ENCODE measurements around the gene COL9A3.

COL9A3 gene

GRCh38 chr20:62774762-62775161 lies 42.1 kb upstream of the COL9A3 start:
- FAIRE-seq: no peak
- no peak for TF ChIP-seq POLR2A (IDR thresholded peaks at IDR 0.05; ENCODE audit: low read depth, low read length)
- no peak for DNase-seq (ENCODE audit: insufficient read length, low spot score)

GRCh38 chr20:62775206-62775605 lies 41.6 kb upstream of the COL9A3 start:
- FAIRE-seq: no peak
- no peak for TF ChIP-seq POLR2A (IDR thresholded peaks at IDR 0.05; ENCODE audit: low read depth, low read length)
- no peak for DNase-seq (ENCODE audit: insufficient read length, low spot score)

GRCh38 chr20:62776035-62776691 lies 40.7 kb upstream of the COL9A3 start:
- FAIRE-seq (no peak), DNase-seq (ENCODE audit: insufficient read length, low spot score) (no peak)
- no peak for TF ChIP-seq POLR2A (IDR thresholded peaks at IDR 0.05; ENCODE audit: low read depth, low read length)

DNA sequence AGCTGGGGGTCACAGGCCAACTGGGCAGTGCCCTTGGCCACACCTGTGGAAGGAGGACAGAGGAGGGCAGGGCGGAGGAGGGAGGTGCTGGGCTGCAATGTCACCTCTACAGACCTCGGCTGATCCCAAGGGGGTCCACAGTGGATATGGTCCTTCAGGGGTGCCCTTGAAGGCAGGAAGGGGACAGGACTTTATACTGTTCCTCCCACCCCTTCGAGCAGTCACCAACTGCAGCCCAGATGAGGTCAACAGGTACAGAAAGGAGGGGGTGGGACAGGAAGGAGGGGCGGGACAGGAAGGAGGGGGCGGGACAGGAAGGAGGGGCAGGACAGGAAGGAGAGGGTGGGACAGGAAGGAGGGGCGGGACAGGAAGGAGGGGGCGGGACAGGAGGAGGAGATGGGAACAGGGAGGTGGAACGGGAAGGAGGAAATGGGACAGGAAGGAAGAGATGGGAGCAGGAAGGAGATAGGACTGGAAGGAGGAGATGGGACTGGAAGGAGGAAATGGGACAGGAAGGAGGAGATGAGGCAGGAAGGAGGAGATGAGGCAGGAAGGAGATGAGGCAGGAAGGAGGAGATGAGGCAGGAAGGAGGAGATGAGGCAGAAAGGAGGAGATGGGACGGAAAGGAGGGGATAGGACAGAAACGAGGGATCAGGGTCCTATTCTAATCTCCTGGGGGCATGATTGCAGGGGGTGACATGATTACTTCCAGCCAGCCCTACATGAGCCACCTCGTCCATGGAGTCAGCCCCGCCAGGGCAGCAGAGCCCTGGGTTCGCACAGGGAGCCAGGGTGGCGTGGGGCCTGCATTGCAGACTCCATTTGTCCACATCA lies 39.9 kb upstream of the COL9A3 start:
- DNase-seq (ENCODE audit: insufficient read length, low spot score): peak; percentile 76
- no peak for FAIRE-seq
- no peak for TF ChIP-seq POLR2A (IDR thresholded peaks at IDR 0.05; ENCODE audit: low read depth, low read length)

DNA sequence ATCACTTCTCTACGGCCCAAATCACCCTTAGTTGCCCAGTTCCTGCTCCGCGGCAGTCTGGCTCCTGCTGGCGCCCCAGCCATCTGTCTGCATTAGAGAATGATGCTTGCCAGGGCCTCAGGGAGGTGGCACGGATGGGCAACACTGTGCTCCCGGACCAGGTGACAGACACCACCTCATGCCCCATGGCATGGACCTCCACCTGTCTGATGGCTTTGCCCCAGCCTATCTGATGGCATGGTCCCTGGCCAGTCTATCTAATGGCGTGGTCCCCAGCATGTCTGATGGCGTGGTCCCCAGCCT lies 39.4 kb upstream of the COL9A3 start:
- TF ChIP-seq POLR2A (IDR thresholded peaks at IDR 0.05; ENCODE audit: low read depth, low read length): peak; percentile 10; the same call in 1 of the 2 replicates
- FAIRE-seq (no peak), DNase-seq (ENCODE audit: insufficient read length, low spot score) (no peak)

GRCh38 chr20:62778058-62778457 lies 38.8 kb upstream of the COL9A3 start:
- TF ChIP-seq POLR2A (IDR thresholded peaks at IDR 0.05; ENCODE audit: low read depth, low read length): no peak
- DNase-seq (ENCODE audit: insufficient read length, low spot score) (no peak), FAIRE-seq (no peak)

GRCh38 chr20:62778601-62779416 lies 38.0 kb upstream of the COL9A3 start:
- TF ChIP-seq POLR2A (IDR thresholded peaks at IDR 0.05; ENCODE audit: low read depth, low read length): no peak
- FAIRE-seq: no peak
- no peak for DNase-seq (ENCODE audit: insufficient read length, low spot score)

DNA sequence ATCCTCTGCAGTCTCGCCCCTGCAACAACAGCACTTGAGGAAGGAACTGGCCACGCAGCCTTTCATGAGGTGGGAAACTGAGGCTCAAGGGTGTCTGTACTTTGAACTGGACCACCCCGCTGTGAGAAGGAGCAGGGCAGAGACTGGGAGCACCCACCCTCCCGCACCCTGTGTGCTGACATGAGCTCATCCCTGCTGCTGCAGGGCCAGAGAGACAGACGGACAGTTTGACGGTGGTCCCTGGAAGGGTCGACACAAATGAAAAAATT lies 37.5 kb upstream of the COL9A3 start:
- FAIRE-seq (no peak), DNase-seq (ENCODE audit: insufficient read length, low spot score) (no peak)
- no peak for TF ChIP-seq POLR2A (IDR thresholded peaks at IDR 0.05; ENCODE audit: low read depth, low read length)

GRCh38 chr20:62780204-62780603 lies 36.6 kb upstream of the COL9A3 start:
- no peak for FAIRE-seq
- TF ChIP-seq POLR2A (IDR thresholded peaks at IDR 0.05; ENCODE audit: low read depth, low read length): no peak
- no peak for DNase-seq (ENCODE audit: insufficient read length, low spot score)

DNA sequence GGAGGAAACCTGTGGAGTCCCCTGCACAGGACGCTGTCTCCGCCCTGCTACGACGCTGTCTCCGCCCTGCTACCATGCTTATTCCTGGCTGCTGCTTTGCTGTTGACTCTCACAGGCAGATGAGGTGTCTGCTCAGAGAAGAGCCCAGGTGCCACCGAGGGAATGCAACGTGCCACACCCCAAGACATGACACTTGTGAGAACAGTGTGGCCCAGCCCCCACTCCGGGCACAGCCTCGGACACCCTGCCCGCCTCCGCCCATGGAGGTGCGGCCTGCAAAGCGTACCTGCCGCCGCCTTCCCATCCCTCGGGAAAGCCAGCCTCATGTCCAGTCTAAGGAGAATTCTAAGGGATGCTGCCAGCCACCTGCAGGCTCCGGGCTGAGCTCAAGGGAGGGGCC lies 36.2 kb upstream of the COL9A3 start:
- FAIRE-seq: no peak
- TF ChIP-seq POLR2A (IDR thresholded peaks at IDR 0.05; ENCODE audit: low read depth, low read length): no peak
- no peak for DNase-seq (ENCODE audit: insufficient read length, low spot score)

DNA sequence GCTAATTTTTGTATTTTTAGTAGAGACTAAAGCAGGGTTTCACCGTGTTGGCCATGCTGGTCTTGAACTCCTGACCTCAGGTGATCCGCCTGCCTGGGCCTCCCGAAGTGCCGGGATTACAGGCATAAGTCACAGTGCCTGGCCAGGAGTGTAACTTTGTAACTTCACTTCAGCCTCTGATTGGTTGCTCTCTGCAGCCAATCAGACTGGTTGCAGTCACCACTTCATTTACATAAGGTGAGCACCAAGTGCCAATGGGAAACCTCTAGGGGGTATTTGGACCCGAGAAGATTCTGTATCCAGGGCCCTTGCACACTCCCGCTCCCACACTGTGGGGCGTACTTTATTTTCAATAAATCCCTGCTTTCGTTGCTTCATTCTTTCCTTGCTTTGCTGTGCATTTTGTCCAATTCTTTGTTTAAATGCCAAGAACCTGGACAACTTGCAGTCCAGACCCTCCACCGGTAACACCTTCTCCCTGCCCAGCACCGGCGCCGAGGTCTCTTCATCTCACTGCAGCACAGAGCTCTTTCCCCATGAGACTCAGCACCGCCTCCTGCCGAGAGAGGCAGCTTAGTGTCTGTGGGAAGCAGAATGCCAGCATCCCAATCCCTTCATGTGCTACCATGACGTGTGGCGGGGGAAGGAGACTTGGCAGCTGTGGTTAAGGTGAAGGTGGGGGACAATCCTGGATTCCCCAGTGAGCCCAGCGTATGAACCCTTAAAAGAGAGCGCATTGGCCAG lies 34.5 kb upstream of the COL9A3 start:
- no peak for DNase-seq (ENCODE audit: insufficient read length, low spot score)
- no peak for TF ChIP-seq POLR2A (IDR thresholded peaks at IDR 0.05; ENCODE audit: low read depth, low read length)
- FAIRE-seq: no peak

DNA sequence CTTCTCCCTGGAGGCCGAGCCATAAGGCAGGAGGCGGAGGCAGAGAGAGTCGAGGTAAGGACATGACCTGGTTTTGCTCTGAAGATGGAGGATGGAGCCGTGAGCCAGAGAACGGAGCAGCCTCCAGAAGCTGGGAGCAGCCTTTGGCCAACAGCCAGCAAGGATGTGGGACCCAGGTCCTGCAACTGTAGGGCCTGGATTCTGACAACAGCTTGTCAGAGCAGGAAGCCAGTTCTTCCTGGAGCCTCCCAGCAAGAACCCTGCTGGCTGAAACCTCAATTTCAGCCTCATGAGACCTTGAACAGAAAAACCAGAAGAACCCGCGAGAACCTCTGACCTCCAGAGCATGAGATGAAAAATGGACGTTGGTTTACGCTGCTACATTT lies 34.0 kb upstream of the COL9A3 start:
- no peak for TF ChIP-seq POLR2A (IDR thresholded peaks at IDR 0.05; ENCODE audit: low read depth, low read length)
- no peak for DNase-seq (ENCODE audit: insufficient read length, low spot score)
- FAIRE-seq: no peak

GRCh38 chr20:62784497-62784896 lies 32.4 kb upstream of the COL9A3 start:
- TF ChIP-seq POLR2A (IDR thresholded peaks at IDR 0.05; ENCODE audit: low read depth, low read length): no peak
- no peak for DNase-seq (ENCODE audit: insufficient read length, low spot score)
- FAIRE-seq: no peak

DNA sequence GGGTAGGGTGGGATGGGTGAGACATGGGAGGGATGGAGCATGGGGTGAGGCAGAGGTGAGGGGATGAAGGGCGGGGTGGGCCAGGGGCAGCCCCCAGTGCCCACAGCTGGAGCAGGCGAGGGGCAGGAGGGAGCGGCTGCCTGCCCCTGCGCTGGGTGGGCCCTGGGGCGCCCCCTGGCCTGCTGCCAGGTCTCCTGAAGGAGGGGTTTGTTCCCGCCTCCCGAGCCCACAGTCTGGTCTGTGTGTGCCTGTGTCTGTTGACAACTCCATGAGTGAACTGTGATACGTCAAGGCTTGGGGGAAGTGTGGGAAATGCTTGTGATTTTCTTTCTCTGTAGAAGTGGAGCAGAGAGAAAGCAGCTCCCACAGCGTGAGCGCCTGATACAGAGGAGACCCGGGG lies 31.5 kb upstream of the COL9A3 start:
- FAIRE-seq (no peak), DNase-seq (ENCODE audit: insufficient read length, low spot score) (no peak)
- no peak for TF ChIP-seq POLR2A (IDR thresholded peaks at IDR 0.05; ENCODE audit: low read depth, low read length)

Data from H54 (cell line).